H1 (cell line): ENCODE results near the gene BNC2. TPM values are rescaled to one million over a fixed set of nuclear protein-coding genes. Genes with fewer than 3 reads are reported as not detected.

ENCODE experiments used
- BACH1 ChIP-seq: IDR thresholded peaks from 2 replicates; pipeline ENCODE4 v1.6.1; 2012; ENCODE audit warnings: low read length, improper control_type of control experiment
- CHD1 ChIP-seq: IDR thresholded peaks from 2 replicates; pipeline ENCODE4 v1.6.1; 2012; ENCODE audit warnings: low read depth, low read length, improper control_type of control experiment
- CHD7 ChIP-seq: fragments of 300-600 bp; sonication (generic); IDR thresholded peaks from 2 replicates; pipeline ENCODE4 v1.7.1; 2012; ENCODE audit warnings: low read length, moderate library complexity, mild to moderate bottlenecking, inconsistent platforms; ENCODE audit not compliant: insufficient replicate concordance
- SIX5 ChIP-seq: IDR thresholded peaks from 2 replicates; pipeline ENCODE4 v1.6.1; 2011; ENCODE audit warnings: mild to moderate bottlenecking, low read depth, low read length
- SP2 ChIP-seq: IDR thresholded peaks from 2 replicates; pipeline ENCODE4 v1.6.1; 2012; ENCODE audit warnings: mild to moderate bottlenecking, low read length, inconsistent platforms
- polyA plus RNA-seq, 7 experiments: library from polyadenylated mRNA; depleted of rRNA in 3 of 7; stranded (reverse) in 5 of 7; unstranded in 2 of 7; fragments of >200 nt in 5 of 7; fragments of 200-250 nt in 2 of 7; gene quantifications; 1 replicate in 5 of 7; 2 replicates in 1 of 7; 4 replicates in 1 of 7; pipeline versions ENCODE4 v1.2.1 to v1.2.3, GENCODE V29; 2011 to 2013; ENCODE audit warnings: missing spikeins in 2 of 7, mixed read lengths in 2 of 7
- total RNA-seq: library from RNA; stranded (reverse); fragmentation: NEBNext Ultra II Directional; extraction: Animal tissue kit (Norgen Biotek cat#: 25700); gene quantifications from 2 replicates; pipeline ENCODE4 v1.2.1, GENCODE V29; 2021

Gene BNC2
- total and polyA plus RNA-seq, 2 of the 8 experiments (the other 6 are each of a cell fraction or from before 2014, with no cell fraction given): 16.0 to 26.8 TPM

DNA sequence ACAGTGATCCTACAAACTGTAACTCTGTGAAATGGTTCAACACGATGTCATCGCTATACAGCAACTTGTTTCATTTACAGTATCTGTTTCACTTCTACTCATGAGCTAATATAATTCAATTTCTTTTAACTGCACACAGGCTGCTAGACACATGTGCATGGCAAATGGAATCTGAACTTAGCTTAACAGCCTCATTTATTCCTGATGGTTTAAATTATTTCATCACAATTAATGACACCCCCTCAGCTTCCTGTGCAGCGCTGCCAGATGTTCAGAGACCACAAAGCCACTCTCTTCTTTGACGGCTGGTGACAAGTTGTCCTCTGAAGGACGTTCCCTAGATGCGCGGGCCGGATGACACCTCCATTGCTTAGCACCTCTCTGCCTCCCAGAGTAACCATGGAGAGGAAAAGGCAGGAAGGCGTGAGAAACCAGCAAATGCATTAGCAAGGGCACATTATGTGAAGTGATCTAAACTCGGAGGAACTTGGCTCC lies 191.1 kb downstream of the BNC2 start (continued):
- TF ChIP-seq CHD7: no peak
- no peak for TF ChIP-seq SP2
- no peak for TF ChIP-seq SIX5
- TF ChIP-seq CHD1: no peak
- TF ChIP-seq BACH1: no peak
- TF ChIP-seq, all 59 proteins: peak for 0
